Esophagus squamous epithelium (tissue), 5 donors: Measurements from ENCODE around the gene C3orf70. TPM values are rescaled to one million over a fixed set of nuclear protein-coding genes. Genes with fewer than 3 reads are reported as not detected.

Source experiments
- DNase-seq: peaks from one replicate; lab custom pipeline; 2025; lab: John Stamatoyannopoulos, UW
- H3K27ac ChIP-seq, 4 donors: fragments of 200-600 bp; sonication (generic); one replicate each; pipeline ENCODE4 v1.5.1; 2016 to 2019; ENCODE audit warnings: mild to moderate bottlenecking in 1 of 4
- H3K27me3 ChIP-seq, 4 donors: fragments of 200-600 bp; sonication (generic); 1 replicate in 3 of 4; 2 replicates in 1 of 4; pipeline versions ENCODE4 v1.5.1 to v1.6.0; 2017 to 2021; ENCODE audit warnings: antibody characterized with exemption in 1 of 4
- H3K36me3 ChIP-seq, 3 donors: fragments of 200-600 bp; sonication (generic); one replicate each; pipeline ENCODE4 v1.5.1; 2016 to 2019
- H3K4me1 ChIP-seq, 3 donors: fragments of 200-600 bp; sonication (generic); one replicate each; pipeline ENCODE4 v1.5.1; 2017 to 2019
- H3K4me3 ChIP-seq, 4 donors: fragments of 200-600 bp; sonication (generic); 1 replicate in 3 of 4; 2 replicates in 1 of 4; pipeline ENCODE4 v1.5.1; 2016 to 2019; ENCODE audit warnings: mild to moderate bottlenecking in 2 of 4, moderate library complexity in 1 of 4
- H3K9me3 ChIP-seq, 3 donors: fragments of 200-600 bp; sonication (generic); one replicate each; pipeline ENCODE4 v1.5.1; 2016 to 2019
- CTCF ChIP-seq, 6 experiments: fragments of 450-650 bp in 4 of 6; fragments of 200-600 bp in 2 of 6; sonication (generic) in 2 of 6; IDR thresholded peaks; one replicate each; pipeline ENCODE4 v1.5.1; 2016 to 2019; ENCODE audit warnings: antibody characterized with exemption in 6 of 6, mild to moderate bottlenecking in 4 of 6, moderate library complexity in 4 of 6
- POLR2A ChIP-seq, 4 donors: fragments of 450-650 bp; IDR thresholded peaks; one replicate each; pipeline ENCODE4 v1.6.1; 2017; ENCODE audit warnings: antibody characterized with exemption in 4 of 4, mild to moderate bottlenecking in 4 of 4, moderate library complexity in 3 of 4
- WGBS, 2 donors: methylation state at CpG; one replicate each; pipeline ENCODE4 v1.1.5; 2018; 5-methylcytosine and 5-hydroxymethylcytosine counted together
- intact Hi-C: fragments of 100-400 bp; cut with DNase I; formaldehyde crosslinking; loops from one replicate; pipeline ENCODE4 v1.15.0; 2022
- total RNA-seq, 4 donors: library from RNA; depleted of rRNA; stranded (reverse); fragments of >200 nt; gene quantifications; one replicate each; pipeline ENCODE4 v1.1.0, GENCODE V29; 2016
- donor health status: DM: yes; HTN: yes; CAD: no.

The C3orf70 gene
- total RNA-seq, 4 donors from 2014 or later: 0.57 to 8.6 (median 1.3) TPM

- H3K27me3 ChIP-seq: peaks cover 0 to 17% (median 2%) of the 10 kb centered on the region in 4 donors
- H3K36me3 ChIP-seq: no peaks in the 10 kb centered on the region
- H3K27ac ChIP-seq: no peak overlapping the region
- no peak for TF ChIP-seq POLR2A (IDR thresholded peaks at IDR 0.05)
- no peak for TF ChIP-seq CTCF (IDR thresholded peaks at IDR 0.05)
- no peak for DNase-seq
- 63 to 71% methylated on average over 5 of the region's 5 CpGs for WGBS, 2 donors
- H3K4me1 ChIP-seq: no peaks in the 10 kb centered on the region
- H3K9me3 ChIP-seq: no peaks in the 10 kb centered on the region
- intact Hi-C loops: no loop called here
- no peak overlapping the region for H3K4me3 ChIP-seq
These were observed 8.9 kb upstream of the C3orf70 start for GRCh38 chr3:185161761-185162160.

DNA sequence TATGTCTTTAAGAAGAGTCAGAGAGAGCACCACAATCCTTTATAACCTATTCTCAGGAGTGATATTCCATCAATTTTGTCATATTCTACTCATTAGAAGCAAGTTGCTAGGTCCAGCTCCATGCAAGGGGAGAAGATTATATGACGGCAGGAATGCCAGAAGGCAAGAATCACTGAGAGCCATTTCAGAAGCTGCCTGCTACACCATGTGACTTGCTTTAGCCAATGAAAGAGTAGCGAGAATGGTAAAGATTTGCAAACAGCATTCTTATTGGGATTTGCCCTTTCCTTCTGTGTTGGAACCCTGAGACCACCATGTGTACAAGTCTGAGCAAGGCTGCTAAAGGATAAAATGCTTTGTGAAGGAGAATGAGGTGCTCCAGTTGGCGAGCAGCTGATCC, 4.5 kb upstream of the C3orf70 start:
- WGBS, 2 donors: 81 to 93% methylated on average over 3 of the region's 3 CpGs
- peaks cover 0 to 17% (median 9%) of the 10 kb centered on the region in 3 donors for H3K4me1 ChIP-seq
- no peak overlapping the region for H3K27ac ChIP-seq
- peaks cover 0 to 44% (median 3%) of the 10 kb centered on the region in 4 donors for H3K27me3 ChIP-seq
- H3K4me3 ChIP-seq: no peak overlapping the region
- intact Hi-C loops: no loop called here
- no peak for DNase-seq
- TF ChIP-seq CTCF (IDR thresholded peaks at IDR 0.05): no peak
- TF ChIP-seq POLR2A (IDR thresholded peaks at IDR 0.05): no peak
- no peaks in the 10 kb centered on the region for H3K9me3 ChIP-seq
- H3K36me3 ChIP-seq: no peaks in the 10 kb centered on the region

GRCh38 chr3:185155678-185156077, 2.8 kb upstream of the C3orf70 start:
- H3K27ac ChIP-seq: no peak overlapping the region
- H3K9me3 ChIP-seq: no peaks in the 10 kb centered on the region
- WGBS, 2 donors: 82% methylated on average over 4 to 5 of the region's 5 CpGs
- intact Hi-C loops: no loop called here
- H3K4me3 ChIP-seq: no peak overlapping the region
- no peak for TF ChIP-seq CTCF (IDR thresholded peaks at IDR 0.05)
- no peaks in the 10 kb centered on the region for H3K36me3 ChIP-seq
- peaks cover 0 to 23% (median 13%) of the 10 kb centered on the region in 3 donors for H3K4me1 ChIP-seq
- no peak for DNase-seq
- peaks cover 0 to 60% (median 5%) of the 10 kb centered on the region in 4 donors for H3K27me3 ChIP-seq

DNA sequence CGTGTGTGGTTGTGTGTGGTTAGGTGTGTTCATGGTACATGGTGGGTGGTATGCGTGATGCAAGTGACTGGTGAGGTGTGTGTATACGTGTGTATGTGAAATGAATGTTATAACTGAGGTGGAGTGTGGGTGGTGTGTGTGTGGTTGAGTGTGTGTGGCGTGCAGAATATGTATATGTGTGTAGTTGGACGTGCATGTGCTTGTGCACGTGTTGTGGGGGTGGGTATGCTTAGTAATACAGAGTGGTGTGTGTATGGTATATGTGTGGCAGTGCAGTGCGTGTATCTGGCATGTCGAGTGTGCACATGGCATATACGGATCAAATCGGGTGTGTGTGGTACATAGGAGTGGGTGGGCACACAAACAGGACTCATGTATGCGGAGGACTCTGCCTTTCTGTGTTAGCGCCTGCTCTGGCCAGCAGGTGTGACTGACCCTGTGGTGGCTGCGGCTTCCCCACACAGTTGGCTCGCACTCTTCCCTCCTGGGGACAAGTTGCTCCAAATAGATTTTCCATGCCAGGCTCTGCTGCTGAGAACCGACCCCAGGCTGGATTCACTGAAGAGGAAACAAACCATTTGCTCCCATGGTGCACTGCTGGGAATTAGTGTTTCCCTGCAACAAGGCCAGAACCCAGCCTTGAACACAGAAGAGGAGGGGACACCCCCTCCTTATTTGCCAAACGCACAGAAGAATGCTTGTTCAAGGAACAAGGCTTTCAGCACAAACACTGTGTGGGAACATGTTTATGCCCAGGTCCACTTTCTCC, 1.2 kb upstream of the C3orf70 start:
- peak overlapping the region in 1 of 4 donors; percentile 89 for H3K27ac ChIP-seq
- H3K27me3 ChIP-seq: peaks cover 0 to 74% (median 4%) of the 10 kb centered on the region in 4 donors
- WGBS, 2 donors: 74 to 80% methylated on average over 13 to 15 of the region's 16 CpGs
- intact Hi-C loops: no loop called here
- H3K36me3 ChIP-seq: no peaks in the 10 kb centered on the region
- no peak for DNase-seq
- TF ChIP-seq CTCF (IDR thresholded peaks at IDR 0.05): no peak
- TF ChIP-seq POLR2A (IDR thresholded peaks at IDR 0.05): no peak
- H3K9me3 ChIP-seq: no peaks in the 10 kb centered on the region
- peaks cover 0 to 30% (median 13%) of the 10 kb centered on the region in 3 donors for H3K4me1 ChIP-seq
- peak overlapping the region; percentile 44 to 75 (median 69) for H3K4me3 ChIP-seq

GRCh38 chr3:185153171-185153771, 411 bp upstream of the C3orf70 start:
- DNase-seq: no peak
- intact Hi-C loops: no loop called here
- H3K4me3 ChIP-seq: peak overlapping the region; percentile 44 to 75 (median 69)
- peaks cover 0 to 75% (median 3%) of the 10 kb centered on the region in 4 donors for H3K27me3 ChIP-seq
- no peaks in the 10 kb centered on the region for H3K9me3 ChIP-seq
- no peaks in the 10 kb centered on the region for H3K36me3 ChIP-seq
- TF ChIP-seq POLR2A (IDR thresholded peaks at IDR 0.05) (no peak), CTCF (IDR thresholded peaks at IDR 0.05) (no peak)
- peaks cover 0 to 30% (median 13%) of the 10 kb centered on the region in 3 donors for H3K4me1 ChIP-seq
- 0% methylated on average over 5 of the region's 53 CpGs; no CpG with 5 or more reads in 1 of the 2 donors for WGBS, 2 donors
- peak overlapping the region; percentile 7 to 89 (median 80) for H3K27ac ChIP-seq
